ENCODE results near the gene EIF4ENIF1. TPM values are rescaled to one million over a fixed set of nuclear protein-coding genes. Genes with fewer than 3 reads are reported as not detected.
A peak's percentile ranks its signal among the peaks of the same experiment; 100 is the strongest.
"Not testable (repeated sequence)": the region's sequence is repeated elsewhere in the genome, so short reads cannot be mapped to it uniquely, and the experiment has no call there.

The EIF4ENIF1 gene
- total and polyA plus RNA-seq, 2 experiments from 2014 or later: 18.0 to 26.5 TPM

GRCh38 chr22:31496007-31496734 is 6.5 kb upstream of the EIF4ENIF1 start, which contains the start of gene SFI1:
Gene SFI1, plus strand, starts transcription at chr22:31496536. Its CDS starts 11,749 bp downstream, at chr22:31508285.
- TF ChIP-seq CTCF (IDR thresholded peaks at IDR 0.05; ENCODE audit: low read depth, low read length): peak; percentile 41
- Histone ChIP-seq H3K4me1 (ENCODE audit: low read depth) (peaks cover 1% of the 10 kb centered on the region), H3K4me3 (peak within 1 kb of the TSS; percentile 65), H3K27ac (no peak within 1 kb of the TSS), H3K36me3 (no peaks in the 10 kb centered on the region), H3K9me3 (ENCODE audit: low read depth) (no peaks in the 10 kb centered on the region), H3K27me3 (no peaks in the 10 kb centered on the region)
- DNase-seq (ENCODE audit: low read depth in 1 of 2, low spot score in 1 of 2): peak; percentile 92 to 94

- H3K27me3 ChIP-seq: no peaks in the 10 kb centered on the region
- H3K4me3 ChIP-seq: peak overlapping the region; percentile 65
- TF ChIP-seq CTCF (IDR thresholded peaks at IDR 0.05; ENCODE audit: low read depth, low read length): no peak
- H3K9me3 ChIP-seq (ENCODE audit: low read depth): no peaks in the 10 kb centered on the region
- no peak overlapping the region for H3K27ac ChIP-seq
- no peak for DNase-seq (ENCODE audit: low read depth in 1 of 2, low spot score in 1 of 2)
- peaks cover 6% of the 10 kb centered on the region for H3K4me1 ChIP-seq (ENCODE audit: low read depth)
- no peaks in the 10 kb centered on the region for H3K36me3 ChIP-seq
Measured at GRCh38 chr22:31495343-31495742, 5.7 kb upstream of the EIF4ENIF1 start.

GRCh38 chr22:31493355-31493754 is 3.7 kb upstream of the EIF4ENIF1 start:
- DNase-seq (ENCODE audit: low read depth in 1 of 2, low spot score in 1 of 2); H3K9me3 ChIP-seq (ENCODE audit: low read depth); H3K4me3 ChIP-seq; H3K36me3 ChIP-seq; H3K27me3 ChIP-seq; H3K27ac ChIP-seq; H3K4me1 ChIP-seq (ENCODE audit: low read depth): not testable (repeated sequence)

- H3K4me3 ChIP-seq: no peak overlapping the region
- peaks cover 6% of the 10 kb centered on the region for H3K36me3 ChIP-seq
- H3K4me1 ChIP-seq (ENCODE audit: low read depth): peaks cover 6% of the 10 kb centered on the region
- H3K27me3 ChIP-seq: no peaks in the 10 kb centered on the region
- peak in 1 of 2 donors; percentile 3 for DNase-seq (ENCODE audit: low read depth in 1 of 2, low spot score in 1 of 2)
- TF ChIP-seq CTCF (IDR thresholded peaks at IDR 0.05; ENCODE audit: low read depth, low read length): no peak
- no peaks in the 10 kb centered on the region for H3K9me3 ChIP-seq (ENCODE audit: low read depth)
- H3K27ac ChIP-seq: no peak overlapping the region
Measured at GRCh38 chr22:31492151-31492550, 2.5 kb upstream of the EIF4ENIF1 start.

- H3K9me3 ChIP-seq (ENCODE audit: low read depth): no peaks in the 10 kb centered on the region
- peaks cover 9% of the 10 kb centered on the region for H3K36me3 ChIP-seq
- peaks cover 6% of the 10 kb centered on the region for H3K4me1 ChIP-seq (ENCODE audit: low read depth)
- no peak for DNase-seq (ENCODE audit: low read depth in 1 of 2, low spot score in 1 of 2)
- H3K27ac ChIP-seq: peak overlapping the region; percentile 95
- no peak overlapping the region for H3K4me3 ChIP-seq
- TF ChIP-seq CTCF (IDR thresholded peaks at IDR 0.05; ENCODE audit: low read depth, low read length): no peak
- H3K27me3 ChIP-seq: no peaks in the 10 kb centered on the region
Measured at GRCh38 chr22:31491218-31491962, 1.7 kb upstream of the EIF4ENIF1 start.

GRCh38 chr22:31490496-31490925 is 869 bp upstream of the EIF4ENIF1 start:
- H3K4me1 ChIP-seq (ENCODE audit: low read depth): peaks cover 6% of the 10 kb centered on the region
- H3K27ac ChIP-seq: peak overlapping the region; percentile 95
- H3K27me3 ChIP-seq: no peaks in the 10 kb centered on the region
- peak; percentile 57 to 70 for DNase-seq (ENCODE audit: low read depth in 1 of 2, low spot score in 1 of 2)
- H3K36me3 ChIP-seq: peaks cover 9% of the 10 kb centered on the region
- no peaks in the 10 kb centered on the region for H3K9me3 ChIP-seq (ENCODE audit: low read depth)
- H3K4me3 ChIP-seq: peak overlapping the region; percentile 46
- no peak for TF ChIP-seq CTCF (IDR thresholded peaks at IDR 0.05; ENCODE audit: low read depth, low read length)
